ENCODE data around the gene IRF5.
"Not testable (repeated sequence)": the region's sequence is repeated elsewhere in the genome, so short reads cannot be mapped to it uniquely, and the experiment has no call there.

IRF5 gene

GRCh38 chr7:128906001-128906765, 31.5 kb upstream of the IRF5 start:
- no peak for DNase-seq (ENCODE audit: low spot score)

DNA sequence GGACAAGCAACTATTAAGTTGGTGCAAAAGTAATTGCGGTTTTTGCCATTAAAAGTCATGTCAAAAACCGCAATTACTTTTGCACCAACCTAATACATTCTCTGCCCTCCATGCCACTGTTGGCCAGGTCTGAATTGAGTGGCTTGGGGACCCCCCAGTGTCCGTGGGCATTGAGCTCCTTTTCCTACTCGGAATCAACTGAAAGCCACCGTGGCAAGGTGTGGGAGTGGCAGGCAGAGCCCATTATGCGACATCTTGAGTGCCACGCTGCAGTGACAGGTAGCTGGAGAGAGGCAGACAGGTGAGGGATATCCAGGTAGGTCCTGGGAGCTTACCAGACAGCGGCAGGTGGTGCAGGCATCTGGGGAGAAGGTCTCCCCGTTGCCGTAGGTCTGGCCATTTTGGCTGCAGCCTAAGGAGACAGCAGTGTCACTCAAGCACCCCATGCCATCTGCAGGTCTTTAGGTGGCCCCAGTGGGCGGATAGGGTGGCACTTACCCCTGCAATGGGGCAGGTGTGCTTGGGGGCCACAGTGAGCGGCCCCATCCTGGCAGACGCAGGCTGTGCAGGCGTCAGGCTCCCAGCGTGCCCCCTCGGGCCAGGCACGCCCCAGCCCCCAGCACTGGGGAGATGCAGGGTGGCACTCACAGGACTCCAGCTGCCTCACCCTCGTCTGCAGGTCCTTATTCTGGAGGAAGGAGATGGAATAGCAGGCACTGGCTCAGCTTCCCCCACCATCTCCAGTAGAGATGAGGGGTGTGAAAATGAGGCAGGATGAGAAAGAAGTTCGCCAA, 30.8 kb upstream of the IRF5 start:
- DNase-seq (ENCODE audit: low spot score), result no peak

DNA sequence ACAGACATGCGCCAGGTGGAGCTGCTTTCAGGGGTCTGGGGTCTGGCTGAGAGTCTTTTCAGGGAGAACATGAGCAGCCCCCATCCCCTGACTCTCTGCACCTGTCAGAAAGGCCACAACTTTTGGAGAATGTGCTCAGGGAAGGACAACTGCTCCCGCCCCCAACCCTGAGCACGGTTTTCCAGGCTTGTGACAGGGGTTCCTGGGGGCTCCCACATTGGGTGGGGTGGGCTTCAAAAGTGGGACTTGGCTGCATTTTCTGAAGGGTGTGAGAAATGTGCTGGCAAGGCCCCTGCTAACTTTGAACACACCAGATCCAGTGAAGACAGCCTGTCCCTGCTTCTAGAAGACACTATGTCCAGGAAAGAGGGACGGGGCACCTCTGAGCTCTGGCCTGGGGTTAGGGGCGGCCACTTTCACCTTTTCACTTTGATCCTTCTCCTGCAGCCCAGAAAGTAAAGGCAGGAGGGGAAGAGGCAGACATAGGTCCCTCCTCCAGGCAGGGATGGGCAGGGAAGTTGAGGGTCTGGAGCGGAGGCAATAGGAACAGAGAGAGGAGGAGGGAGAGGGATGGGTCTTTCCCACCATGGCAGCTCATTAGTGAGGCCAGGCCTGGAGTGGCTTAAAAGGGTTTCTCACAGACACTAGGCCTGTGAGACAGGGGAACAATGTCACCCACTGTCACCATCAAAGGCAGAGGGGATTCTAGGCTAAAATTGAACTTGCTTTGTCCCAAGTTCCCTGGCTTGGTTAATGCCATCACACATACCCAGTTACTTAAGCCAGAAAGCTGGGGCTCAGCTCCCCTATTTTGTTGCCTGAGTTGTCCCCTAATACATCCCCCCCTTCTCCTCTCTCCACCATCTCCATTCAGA, 28.7 kb upstream of the IRF5 start:
- DNase-seq (ENCODE audit: low spot score), result peak; percentile 41

DNA sequence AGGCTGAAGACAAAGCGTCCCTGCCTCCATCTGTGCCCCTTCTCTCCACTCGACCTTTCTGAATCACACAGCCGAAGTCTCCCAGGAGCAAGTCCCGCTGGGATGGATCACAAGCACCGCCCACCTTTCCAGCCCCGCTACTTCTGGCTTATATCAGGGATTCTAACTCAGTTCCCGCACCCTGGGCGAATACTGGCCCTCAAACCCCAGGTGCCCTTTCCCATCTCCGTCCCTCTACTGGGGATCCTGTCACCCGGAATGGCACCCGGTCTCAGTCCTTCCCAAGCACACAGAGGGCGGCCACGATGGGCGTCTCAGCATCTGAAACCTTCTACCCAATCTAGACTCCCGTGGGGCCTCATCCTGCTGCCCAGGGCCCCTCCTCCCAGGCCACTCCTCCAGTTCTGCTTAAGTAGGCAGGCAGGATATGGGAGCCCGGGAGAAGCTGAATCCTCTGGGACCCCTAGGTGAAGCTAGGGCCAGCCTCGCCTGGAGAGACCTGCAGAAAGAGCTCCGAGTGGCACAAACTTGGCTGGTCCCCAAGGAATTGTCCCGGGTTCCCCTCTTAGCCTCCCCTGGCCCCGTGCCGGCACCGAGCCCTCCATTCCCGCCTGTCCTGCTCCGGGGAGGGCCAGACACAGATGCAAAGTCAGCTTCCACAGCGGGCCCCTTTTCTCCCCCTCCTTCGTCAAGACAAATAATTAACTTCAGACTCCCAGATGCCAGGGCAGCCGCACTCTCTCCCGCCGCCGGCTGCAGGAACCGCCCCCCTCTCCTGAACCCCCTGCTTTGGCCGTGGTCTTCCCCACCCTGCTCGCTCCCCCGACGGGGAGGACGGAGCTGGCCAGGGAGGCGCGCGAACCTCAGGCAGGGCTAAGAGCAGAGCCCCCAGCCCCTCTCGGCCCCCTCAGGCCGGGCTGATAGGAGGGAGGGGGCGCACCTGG, 27.8 kb upstream of the IRF5 start:
- peak; percentile 66 for DNase-seq (ENCODE audit: low spot score)

DNA sequence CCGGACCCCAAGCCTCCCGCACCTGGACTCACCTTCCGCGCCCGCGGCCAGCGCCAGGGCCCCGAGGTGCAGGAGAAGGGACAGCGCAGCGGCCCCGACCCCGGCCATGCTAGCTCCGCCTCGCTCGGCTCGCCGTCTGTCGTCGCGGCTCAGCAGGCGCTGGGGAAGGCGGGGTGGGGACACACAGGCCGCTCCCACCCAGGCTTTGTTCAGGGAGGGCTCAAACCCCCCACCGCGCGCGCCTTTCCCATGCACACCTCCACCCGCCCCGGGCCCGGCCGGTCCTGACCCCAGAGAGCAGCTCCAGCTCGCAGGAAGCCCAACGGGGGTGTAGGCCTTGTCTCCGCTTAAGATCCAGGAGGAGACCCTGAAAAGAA, 27.2 kb upstream of the IRF5 start, which contains the start of gene KCP:
Gene KCP (minus strand): TSS at position 141 of the 377 bp plus-strand sequence. CDS start 33 bp downstream, at position 108.
- DNase-seq (ENCODE audit: low spot score), result peak; percentile 65

DNA sequence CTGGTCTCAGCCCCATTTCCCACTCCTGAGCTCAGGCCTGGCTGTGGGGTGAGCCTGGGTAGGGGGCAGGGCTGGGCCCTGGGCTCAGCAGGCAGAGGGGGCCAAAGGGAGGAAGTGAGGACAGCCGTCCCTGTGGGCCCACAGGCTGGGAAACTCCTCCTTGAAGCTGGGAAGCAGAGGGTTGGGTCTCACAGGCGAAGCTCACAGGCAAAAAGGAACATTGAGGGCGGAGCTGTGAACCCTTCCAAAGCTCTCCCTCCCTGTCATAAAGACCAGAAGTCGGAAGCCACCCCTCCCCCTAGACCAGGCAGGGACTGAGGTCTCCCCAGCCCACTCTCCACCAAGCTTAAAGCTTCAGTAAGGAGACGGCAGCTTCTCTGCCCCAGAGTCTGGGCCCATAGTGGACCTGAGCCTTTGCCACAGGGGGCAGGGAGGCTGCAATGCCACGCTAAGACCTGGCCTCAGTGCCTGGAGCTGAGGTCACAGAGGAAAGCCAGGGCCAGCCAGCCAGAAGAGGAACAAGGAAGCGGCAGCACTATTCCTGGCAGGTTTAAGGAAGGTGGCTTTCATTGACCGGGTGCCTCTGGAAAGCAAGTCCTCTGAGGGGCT, 26.2 kb upstream of the IRF5 start:
- peak; percentile 66 for DNase-seq (ENCODE audit: low spot score)

- peak; percentile 59 for DNase-seq (ENCODE audit: low spot score)
These were observed 25.4 kb upstream of the IRF5 start for GRCh38 chr7:128912281-128912680.

GRCh38 chr7:128912709-128913495, 24.8 kb upstream of the IRF5 start:
- not testable (repeated sequence) for DNase-seq (ENCODE audit: low spot score)

GRCh38 chr7:128913870-128914565, 23.7 kb upstream of the IRF5 start:
- peak; percentile 56 for DNase-seq (ENCODE audit: low spot score)

DNA sequence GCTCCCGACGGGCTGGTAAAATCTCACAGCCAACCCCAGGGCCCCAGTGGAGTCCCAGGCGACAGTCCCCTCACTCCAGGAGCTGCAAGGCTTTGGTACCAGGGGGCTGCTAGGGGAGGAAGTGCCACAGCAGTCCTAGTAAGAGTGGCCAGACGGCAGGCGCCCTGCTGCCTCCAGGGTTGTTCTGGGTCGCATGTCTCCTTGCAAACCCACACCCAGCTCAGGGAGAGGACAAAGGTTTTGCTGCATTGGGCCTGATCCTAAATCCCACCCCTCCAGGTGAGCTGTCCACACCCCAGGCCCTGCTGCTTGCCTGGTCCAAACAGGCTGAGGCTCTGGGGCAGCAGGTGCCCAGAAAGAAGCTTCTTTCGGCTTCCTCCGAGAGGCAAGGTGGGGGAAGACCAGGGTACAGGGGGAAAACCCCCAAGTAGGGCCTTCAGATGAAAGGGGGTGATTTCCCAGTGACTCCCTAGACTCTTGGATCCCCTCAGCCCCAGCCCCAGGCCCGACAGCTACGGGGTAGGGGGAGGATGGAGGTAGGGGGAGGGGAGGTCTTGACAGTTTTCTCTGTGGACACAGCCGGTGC, 23.1 kb upstream of the IRF5 start:
- peak; percentile 63 for DNase-seq (ENCODE audit: low spot score)

DNA sequence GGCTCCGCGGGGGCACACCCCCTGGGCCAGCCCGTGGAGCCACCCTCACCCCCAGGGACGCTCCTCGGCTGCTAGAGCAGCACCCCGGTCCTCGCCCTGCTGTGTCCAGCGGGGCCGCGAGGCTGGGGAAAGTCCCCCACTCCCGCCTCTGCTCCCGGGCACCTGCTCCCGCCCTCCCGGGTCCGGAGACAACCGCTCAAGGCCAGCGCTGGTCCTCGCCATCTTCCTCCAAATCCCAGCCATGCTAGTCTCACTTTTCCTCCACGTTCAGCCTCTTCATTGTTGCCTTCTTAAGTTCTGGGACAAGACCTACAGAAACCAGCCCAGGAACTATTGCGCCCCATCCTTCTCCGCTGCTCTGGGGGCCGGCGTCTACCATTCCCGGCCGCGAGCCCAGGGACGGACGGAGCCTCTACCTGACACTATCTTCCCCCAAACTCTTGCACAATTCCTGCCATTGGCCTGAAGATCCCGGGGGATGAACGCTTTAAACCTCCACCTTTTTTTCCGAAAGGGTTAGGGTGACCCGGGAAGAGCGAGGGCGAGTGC, 22.4 kb upstream of the IRF5 start:
- peak; percentile 42 for DNase-seq (ENCODE audit: low spot score)

DNA sequence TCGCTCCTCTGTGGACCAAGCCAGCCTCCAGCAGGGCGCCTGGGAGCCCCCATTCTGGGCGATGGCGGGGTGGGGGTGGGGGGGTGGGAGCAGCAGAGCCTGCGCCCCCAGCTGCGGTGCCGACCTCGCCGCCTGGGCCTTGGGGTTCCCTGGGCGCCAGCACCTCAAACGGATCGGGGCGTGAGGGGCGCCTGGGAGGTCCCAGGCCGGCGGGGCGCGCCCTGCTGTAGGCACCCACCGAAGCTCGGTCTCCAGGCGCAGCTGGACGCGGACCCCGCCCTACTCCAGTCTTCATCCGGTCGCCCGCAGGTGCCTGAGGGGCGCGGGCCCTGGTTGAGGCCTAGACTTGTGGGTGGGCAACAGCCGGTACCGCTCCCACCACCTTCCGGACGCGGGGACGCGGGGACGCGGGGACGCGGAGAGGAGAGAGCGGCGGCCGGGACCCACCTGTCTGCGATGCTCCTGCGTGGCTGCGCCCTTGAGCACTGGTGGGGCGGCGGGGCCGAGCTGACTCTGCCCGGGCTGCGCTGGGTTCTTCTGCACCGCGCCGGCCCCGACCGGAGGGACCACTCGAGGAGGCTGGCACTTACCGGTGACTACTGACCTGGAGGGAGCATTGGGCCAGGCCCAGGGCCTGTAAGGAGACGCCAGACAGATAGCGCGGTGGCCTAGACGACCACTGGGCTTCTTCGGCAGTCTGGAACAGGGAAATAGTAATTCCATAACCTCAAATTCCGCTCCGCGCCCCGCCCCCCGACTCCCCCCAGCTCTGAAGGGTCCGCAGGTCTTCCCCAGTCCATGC, 21.7 kb upstream of the IRF5 start:
- DNase-seq (ENCODE audit: low spot score), result peak; percentile 57

GRCh38 chr7:128916643-128916915, 21.1 kb upstream of the IRF5 start:
- DNase-seq (ENCODE audit: low spot score), result no peak

- DNase-seq (ENCODE audit: low spot score), result peak; percentile 52
These were observed 20.6 kb upstream of the IRF5 start for GRCh38 chr7:128917122-128917521.

DNA sequence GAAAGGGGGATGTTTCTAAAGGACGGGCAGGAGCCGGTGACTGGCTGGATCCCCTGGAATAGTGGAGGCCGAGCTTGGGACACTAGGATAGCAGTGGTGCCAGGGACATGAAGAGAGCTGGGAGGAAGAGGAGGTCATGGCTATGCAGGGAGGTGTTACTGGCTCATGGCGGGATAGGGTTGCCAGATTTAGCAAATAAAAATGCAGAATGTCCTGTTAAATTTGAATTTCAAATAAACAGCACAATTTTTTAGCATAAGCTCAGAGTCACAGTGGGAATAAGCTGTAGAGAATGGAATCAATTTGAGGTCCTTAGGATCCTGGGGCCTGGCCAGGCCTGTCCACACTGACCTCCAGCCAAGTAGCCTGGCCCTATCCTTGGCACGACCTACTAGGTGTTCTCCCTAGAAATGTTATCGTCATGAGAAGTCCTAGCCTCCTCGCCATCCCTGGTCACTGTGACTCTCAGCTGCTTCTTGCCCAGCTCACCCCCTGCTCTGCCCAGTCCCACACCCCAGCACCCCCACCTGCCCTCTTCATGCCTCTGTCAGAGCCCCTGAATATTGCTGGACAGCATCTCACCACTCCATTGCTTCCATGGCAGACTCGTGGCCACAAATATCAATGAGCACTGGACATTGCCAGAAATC, 19.6 kb upstream of the IRF5 start:
- no peak for DNase-seq (ENCODE audit: low spot score)

DNA sequence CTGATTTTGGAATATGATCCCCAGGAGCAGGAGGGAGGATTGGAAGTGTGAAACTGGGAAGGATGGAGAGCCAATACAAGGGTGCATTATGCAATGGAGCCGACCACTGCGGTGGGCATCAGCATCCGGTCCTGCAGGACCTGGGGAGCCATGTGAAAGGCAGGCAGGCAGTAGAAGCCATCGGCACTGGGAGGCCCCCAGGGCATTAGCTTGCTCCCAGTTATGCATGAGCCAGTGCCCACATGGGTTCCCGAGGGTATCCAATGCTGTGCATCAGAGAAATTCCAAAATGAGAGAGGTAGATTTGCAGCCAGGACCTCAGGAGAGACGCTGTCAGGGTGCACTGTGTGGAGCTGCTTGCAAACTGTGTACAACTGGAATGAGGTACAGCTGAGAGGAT, 18.5 kb upstream of the IRF5 start:
- DNase-seq (ENCODE audit: low spot score), result peak; percentile 55

All from left forelimb (tissue), 1 donor.